ENCODE measurements around the gene TCF4.
"Not testable (repeated sequence)": the region's sequence is repeated elsewhere in the genome, so short reads cannot be mapped to it uniquely, and the experiment has no call there.

The TCF4 gene

GRCh38 chr18:55475467-55475866 is 112.5 kb downstream of the TCF4 start:
- no peak for DNase-seq (ENCODE audit: low read depth in 2 of 2)

- DNase-seq (ENCODE audit: low read depth in 2 of 2), result no peak
Observed at GRCh38 chr18:55473560-55473959, 114.4 kb downstream of the TCF4 start.

DNA sequence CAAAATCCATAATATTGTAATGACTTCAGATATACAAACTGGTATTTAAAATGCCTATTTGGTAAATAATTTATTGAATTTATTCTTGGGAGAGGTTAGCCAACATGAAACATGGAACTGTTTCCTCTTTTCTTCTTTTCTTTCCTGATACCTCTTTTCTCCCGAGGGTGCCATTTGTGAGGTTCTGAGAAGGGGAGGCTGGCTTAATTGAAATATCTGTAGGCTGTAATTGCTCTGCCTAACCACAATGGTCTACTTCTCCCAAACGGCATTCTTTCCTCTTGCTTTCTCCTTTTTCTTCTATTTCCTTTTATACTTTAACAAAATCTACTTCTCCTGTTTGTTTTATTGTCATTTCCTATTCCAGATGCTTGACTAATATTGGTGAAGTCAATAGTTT is 114.9 kb downstream of the TCF4 start:
- no peak for DNase-seq (ENCODE audit: low read depth in 2 of 2)

- DNase-seq (ENCODE audit: low read depth in 2 of 2), result no peak
Observed at GRCh38 chr18:55470826-55471225, 117.2 kb downstream of the TCF4 start.

GRCh38 chr18:55469134-55469533 is 118.9 kb downstream of the TCF4 start:
- not testable (repeated sequence) for DNase-seq (ENCODE audit: low read depth in 2 of 2)

GRCh38 chr18:55466789-55467188 is 121.2 kb downstream of the TCF4 start:
- DNase-seq (ENCODE audit: low read depth in 2 of 2), result no peak

- DNase-seq (ENCODE audit: low read depth in 2 of 2), result no peak
Observed at GRCh38 chr18:55465313-55465712, 122.7 kb downstream of the TCF4 start.

DNA sequence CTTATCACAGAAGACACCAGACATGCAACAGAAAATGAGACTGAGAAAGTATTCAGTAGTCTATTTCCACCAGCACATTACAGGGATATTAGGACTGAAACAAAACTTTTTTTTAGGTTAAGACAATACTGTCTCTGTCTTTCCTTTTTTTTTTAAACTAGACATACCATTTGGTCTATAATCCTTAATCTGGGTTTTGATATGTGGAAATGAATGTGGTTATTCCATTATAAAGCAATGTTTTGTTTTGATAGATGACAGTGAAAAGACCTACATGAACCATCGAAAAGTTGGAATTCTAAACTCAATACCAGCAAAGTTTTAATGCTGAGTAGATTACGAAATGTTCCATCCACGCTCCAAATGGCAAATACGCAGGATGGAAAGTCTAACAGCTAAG is 123.4 kb downstream of the TCF4 start:
- no peak for DNase-seq (ENCODE audit: low read depth in 2 of 2)

GRCh38 chr18:55462652-55463051 is 125.3 kb downstream of the TCF4 start:
- no peak for DNase-seq (ENCODE audit: low read depth in 2 of 2)

DNA sequence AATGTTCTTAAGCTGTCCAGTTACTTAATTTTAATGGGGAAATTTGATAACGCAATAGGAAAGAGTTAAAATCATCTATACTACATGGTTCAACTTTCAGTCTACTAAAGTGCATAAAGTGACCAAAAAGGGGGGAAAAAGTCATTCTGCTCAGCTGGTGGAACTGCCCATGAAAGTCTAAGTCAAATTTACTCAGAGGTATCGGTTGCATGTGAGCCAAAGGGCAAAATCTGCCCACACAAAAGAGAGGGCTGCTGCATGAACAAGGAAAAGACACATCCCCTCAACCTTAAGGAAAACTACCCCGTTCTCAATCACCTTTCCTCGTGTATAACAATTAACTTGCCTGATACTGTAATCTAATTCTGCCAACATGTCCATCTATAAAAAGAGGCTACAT is 126.1 kb downstream of the TCF4 start:
- no peak for DNase-seq (ENCODE audit: low read depth in 2 of 2)

DNA sequence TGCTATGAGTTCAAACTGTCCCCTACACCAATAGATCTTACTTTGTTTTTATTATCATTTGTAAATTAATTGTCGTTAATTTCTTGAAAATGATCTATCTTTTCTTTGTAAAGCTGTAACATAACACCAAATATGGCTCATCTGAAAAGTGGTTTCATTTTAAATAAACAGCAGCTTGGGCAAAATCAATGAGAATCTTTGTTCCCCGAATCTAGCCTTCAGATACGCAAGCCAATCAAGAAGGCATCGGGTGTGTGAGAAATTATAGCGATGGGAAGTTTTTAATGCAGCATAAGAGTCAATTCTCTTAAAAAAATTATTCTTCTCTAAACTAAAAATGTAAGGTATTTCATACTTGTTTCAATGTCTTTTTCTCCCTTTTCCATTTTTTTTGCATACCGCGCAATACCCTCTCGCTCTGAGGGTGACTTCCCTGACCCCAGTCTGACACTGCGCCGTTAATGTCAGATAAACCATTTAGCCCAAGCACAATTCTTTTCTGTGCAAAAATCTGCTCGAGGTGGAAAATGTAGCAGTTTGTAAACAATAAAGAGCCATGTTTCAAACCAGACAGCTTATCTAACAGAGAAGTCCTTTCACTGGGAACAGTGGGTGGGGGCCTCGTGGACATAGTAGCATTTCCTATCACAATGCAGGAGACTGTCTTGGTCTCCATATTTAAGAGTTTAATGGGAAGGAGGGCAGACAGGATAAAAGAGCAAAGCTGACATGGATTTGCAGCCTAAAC is 129.4 kb downstream of the TCF4 start:
- no peak for DNase-seq (ENCODE audit: low read depth in 2 of 2)

GRCh38 chr18:55457028-55457427 is 131.0 kb downstream of the TCF4 start:
- DNase-seq (ENCODE audit: low read depth in 2 of 2), result no peak

- no peak for DNase-seq (ENCODE audit: low read depth in 2 of 2)
Observed at GRCh38 chr18:55455938-55456337, 132.1 kb downstream of the TCF4 start.

GRCh38 chr18:55453186-55453585 is 134.8 kb downstream of the TCF4 start:
- no peak for DNase-seq (ENCODE audit: low read depth in 2 of 2)

- no peak for DNase-seq (ENCODE audit: low read depth in 2 of 2)
Observed at GRCh38 chr18:55452123-55452611, 135.8 kb downstream of the TCF4 start.

GRCh38 chr18:55449412-55450140 is 138.4 kb downstream of the TCF4 start:
- no peak for DNase-seq (ENCODE audit: low read depth in 2 of 2)

DNA sequence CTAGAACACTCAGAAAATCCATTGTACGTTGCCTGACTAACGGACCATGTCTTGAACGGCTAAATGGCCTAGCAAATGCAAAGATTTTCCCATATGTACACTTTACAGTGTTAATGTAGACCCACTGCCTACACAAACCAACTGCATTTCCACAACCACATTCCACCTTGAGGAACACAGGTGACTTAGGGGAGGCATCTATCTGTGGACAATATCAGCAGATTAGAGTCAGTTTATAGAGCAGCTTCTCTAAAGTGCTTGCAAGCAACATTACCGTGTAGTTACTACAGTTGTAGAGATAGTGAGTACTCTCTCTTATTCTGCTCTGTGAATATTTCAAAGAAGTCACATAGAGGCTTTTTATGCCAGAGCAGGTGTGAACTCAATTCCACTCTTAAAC is 139.6 kb downstream of the TCF4 start:
- no peak for DNase-seq (ENCODE audit: low read depth in 2 of 2)

DNA sequence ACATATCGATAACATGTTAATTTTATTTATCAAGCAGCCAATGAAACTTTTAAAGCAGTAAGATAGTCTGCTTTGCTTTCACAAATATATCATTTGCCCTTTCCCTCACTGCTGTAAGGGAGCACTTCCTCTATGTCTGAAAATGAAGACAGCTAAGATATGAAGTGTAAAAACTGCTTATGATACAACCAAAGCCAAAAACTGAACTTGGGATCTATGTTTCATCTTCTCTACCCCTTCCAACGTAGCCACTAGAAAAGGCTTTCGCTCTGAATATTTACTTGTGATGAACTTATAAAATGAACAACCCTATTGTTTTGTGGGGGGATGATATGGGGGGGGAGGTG is 140.3 kb downstream of the TCF4 start:
- no peak for DNase-seq (ENCODE audit: low read depth in 2 of 2)

GRCh38 chr18:55446996-55447671 is 140.9 kb downstream of the TCF4 start:
- no peak for DNase-seq (ENCODE audit: low read depth in 2 of 2)

DNA sequence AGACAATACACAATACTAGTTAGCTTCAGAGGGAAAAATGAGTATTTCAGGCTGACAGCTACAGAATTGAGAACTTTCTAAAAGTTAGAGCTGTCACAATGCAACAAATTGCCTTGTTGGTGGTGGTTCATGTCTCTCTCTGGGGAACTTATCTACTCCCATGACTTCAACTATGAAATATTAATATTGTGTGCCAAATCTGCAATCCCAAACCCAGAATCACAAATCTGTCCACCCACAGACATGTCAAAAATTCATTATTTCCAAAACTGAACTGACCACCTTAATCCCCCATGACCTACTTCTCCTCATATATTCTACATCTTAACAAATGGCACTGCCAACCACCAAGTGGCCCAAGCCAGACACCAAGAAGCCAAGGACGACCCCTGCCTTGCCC is 143.5 kb downstream of the TCF4 start:
- DNase-seq (ENCODE audit: low read depth in 2 of 2), result no peak

- no peak for DNase-seq (ENCODE audit: low read depth in 2 of 2)
Observed at GRCh38 chr18:55443776-55444175, 144.2 kb downstream of the TCF4 start.

DNA sequence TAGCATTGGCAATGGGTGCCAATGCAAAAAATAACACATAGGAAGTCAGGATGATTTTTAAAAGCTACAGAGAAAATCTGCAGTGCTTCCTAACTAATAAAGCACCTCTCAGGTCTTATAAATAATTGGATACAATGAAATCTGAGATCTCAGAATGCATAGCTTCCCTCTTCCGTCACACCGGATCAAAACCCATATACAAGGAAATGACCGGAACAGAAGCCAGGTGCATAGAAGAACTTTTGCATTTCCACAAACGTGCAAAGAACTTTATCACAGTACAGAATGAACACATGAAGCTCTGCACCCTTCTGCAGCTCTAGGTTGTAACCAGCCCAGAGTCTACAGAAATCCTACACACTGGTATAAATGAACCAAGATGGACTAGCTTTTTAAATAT is 145.4 kb downstream of the TCF4 start:
- DNase-seq (ENCODE audit: low read depth in 2 of 2), result no peak

- no peak for DNase-seq (ENCODE audit: low read depth in 2 of 2)
Observed at GRCh38 chr18:55440988-55441387, 147.0 kb downstream of the TCF4 start.

Data from stimulated activated CD8-positive, alpha-beta memory T cell treated with anti-CD3 and anti-CD28 coated beads, Interleukin-7, amount 100 ng/mL, for 4 hours (primary cell).